AG10803 (cell line): Measurements from ENCODE around the gene GGNBP2.

Experiments
- DNase-seq: peaks from one replicate; pipeline ENCODE4 v3.0.0; 2010; ENCODE audit warnings: low read depth
- H3K4me3 ChIP-seq: 2 replicates; pipeline ENCODE4 v1.5.1; 2011; ENCODE audit warnings: mild to moderate bottlenecking, low read length, control low read depth
- TF ChIP-seq, protein P1 (sequence below): conservative IDR thresholded peaks from 2 replicates; pipeline ENCODE4 v1.5.1; 2011; ENCODE audit warnings: mild to moderate bottlenecking, low read length, control low read depth, inconsistent platforms

The GGNBP2 gene

DNA sequence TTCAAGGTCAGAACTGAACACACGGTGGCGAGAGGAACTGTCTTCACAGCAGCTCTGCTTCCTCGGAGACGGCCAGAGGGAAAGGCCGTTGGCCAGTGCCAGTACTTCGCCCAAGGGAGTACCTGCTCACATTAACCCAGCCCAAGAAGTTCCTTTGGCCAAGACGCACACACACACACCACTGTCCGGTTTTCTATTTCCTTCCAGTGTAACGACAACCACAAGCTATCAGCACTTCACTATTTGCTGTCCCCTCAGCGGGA, 744 bp upstream of the GGNBP2 start:
- H3K4me3 ChIP-seq = peak overlapping the region; percentile 97
- TF ChIP-seq, protein P1, sequence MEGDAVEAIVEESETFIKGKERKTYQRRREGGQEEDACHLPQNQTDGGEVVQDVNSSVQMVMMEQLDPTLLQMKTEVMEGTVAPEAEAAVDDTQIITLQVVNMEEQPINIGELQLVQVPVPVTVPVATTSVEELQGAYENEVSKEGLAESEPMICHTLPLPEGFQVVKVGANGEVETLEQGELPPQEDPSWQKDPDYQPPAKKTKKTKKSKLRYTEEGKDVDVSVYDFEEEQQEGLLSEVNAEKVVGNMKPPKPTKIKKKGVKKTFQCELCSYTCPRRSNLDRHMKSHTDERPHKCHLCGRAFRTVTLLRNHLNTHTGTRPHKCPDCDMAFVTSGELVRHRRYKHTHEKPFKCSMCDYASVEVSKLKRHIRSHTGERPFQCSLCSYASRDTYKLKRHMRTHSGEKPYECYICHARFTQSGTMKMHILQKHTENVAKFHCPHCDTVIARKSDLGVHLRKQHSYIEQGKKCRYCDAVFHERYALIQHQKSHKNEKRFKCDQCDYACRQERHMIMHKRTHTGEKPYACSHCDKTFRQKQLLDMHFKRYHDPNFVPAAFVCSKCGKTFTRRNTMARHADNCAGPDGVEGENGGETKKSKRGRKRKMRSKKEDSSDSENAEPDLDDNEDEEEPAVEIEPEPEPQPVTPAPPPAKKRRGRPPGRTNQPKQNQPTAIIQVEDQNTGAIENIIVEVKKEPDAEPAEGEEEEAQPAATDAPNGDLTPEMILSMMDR = peak; percentile 41
- peak; percentile 64 for DNase-seq

DNA sequence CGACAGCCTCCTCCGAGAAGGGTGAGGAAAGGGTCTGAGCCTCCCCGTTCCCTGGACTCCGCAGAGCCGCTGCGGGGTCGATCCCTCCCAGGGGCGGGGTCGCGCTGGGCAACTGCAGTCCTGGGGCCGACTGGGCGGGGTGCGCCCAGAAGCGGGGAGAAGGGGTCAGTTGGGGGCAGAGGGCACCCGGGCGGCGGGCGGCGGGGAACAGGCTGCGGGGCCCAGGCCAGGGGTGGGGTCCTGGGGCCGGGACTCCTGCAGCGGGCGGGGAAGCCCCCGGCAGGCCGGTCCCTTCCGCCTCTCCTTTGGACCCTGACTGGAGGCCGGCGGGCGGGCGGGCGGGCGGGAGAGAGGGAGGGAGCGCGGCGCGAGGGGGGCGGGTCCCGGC, 352 bp downstream of the GGNBP2 start:
- TF ChIP-seq, protein P1 = no peak
- peak overlapping the region; percentile 97 for H3K4me3 ChIP-seq
- no peak for DNase-seq

DNA sequence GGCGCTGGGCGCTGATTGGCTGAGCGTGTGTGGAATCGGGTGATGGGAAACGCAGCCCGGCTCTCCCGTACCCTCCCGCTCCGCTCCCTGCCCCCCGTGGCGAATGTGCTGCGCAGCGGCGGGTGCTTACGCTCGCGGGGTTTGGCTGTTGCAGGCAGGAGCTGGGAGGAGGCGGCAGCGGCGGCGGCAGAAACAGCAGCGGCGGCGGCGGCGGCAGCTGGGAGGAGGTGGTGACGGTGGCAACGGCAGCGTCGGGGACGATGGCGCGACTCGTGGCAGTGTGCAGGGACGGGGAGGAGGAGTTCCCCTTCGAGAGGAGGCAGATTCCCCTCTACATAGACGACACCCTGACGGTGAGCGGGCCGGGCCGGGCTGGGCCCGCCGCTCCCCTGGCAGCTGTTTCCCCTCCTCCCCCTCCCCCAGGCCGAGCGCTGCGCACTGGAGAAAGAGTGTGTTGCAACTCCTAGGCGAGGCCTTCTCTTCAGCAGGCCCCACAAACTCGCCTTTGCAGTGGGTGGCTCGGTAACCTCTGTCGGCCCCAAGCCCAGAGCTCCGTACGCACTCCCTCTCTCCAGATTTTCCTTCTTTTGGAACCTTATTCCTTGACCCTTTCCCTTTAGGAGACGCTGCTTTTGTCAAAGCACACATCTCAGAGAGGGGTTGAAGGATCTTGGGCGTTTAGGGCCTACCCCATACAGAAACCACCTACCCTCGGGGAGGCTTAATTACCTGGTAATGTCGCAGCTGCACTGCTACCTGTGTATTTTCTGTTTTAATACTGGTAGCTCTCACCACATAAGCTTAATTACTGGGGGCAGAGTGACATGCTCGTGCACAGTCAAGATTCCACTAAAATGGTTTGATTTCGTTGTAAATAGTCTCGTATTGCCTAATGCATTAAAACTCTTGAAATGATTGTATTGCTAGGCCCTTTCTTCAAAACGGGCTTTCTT, 1.0 kb downstream of the GGNBP2 start:
- peak overlapping the region; percentile 71 for H3K4me3 ChIP-seq
- TF ChIP-seq, protein P1 = no peak
- DNase-seq = peak; percentile 98

DNA sequence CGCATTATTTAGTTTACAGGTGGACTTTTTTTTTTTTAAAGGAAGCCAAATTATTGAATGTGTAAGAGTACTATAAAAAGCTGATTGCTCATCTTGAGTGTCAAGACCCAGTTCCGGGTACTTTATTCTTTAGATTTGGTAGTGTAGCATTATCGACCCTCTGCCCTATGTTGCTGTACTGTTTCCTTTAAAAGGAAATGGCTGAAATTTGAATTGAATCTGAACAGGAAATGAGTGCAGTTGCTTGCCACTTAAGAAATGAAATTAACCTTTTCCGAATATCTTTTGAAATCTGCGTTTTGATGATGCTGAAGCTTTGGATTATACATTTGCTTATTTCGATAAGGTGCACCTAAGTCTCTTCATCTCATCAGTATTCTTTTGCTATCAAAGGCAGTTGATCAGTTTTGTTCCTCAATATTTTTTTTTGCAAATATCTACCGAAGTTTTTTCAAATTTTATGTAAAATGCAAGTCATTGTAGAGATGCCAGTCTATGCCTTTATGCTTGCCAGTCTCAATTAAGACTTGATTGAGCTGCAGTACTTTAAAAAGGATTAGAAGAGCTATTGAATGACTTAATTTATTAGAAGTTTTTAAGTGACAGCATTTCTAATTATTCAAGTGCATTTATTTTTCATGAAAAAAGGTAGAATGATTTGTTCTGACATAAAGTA, 1.8 kb downstream of the GGNBP2 start:
- DNase-seq = no peak
- TF ChIP-seq, protein P1 = no peak
- peak overlapping the region; percentile 71 for H3K4me3 ChIP-seq

DNA sequence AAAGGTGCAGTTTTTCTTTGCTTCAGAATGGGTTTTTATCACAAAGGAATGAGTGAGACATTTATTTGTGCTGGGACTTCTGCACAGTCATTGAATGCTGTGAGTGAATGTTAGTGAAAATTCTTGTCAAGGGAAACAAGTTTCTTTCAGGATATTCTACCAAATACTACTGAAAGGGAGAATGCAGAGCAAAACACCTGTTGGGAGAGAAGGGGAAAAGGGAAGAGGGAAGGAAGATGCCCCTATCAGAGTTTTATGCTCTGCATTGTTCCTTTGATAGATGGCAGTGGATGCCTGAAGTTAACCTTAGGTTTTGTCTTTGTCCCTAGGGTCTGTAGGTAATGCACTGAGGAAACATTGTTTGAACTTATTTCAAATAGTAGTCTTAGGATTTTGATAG, 3.1 kb downstream of the GGNBP2 start:
- no peak for DNase-seq
- TF ChIP-seq, protein P1 = no peak
- peak overlapping the region; percentile 71 for H3K4me3 ChIP-seq

GRCh38 chr17:36550491-36551417, 6.0 kb downstream of the GGNBP2 start:
- TF ChIP-seq, protein P1 = no peak
- H3K4me3 ChIP-seq = no peak overlapping the region
- DNase-seq = no peak
